ENCODE results near the gene HPCAL4.

HPCAL4 gene

GRCh38 chr1:39677645-39678044, 13.6 kb downstream of the HPCAL4 start:
- H3K27me3 ChIP-seq (ENCODE audit: control insufficient read depth in 1 of 2, insufficient read depth in 2 of 2, low read length in 2 of 2), result peaks cover 3 to 9% of the 10 kb centered on the region in 2 donors
- no peak overlapping the region for H3K27ac ChIP-seq (ENCODE audit: low read length)
- H3K9ac ChIP-seq (ENCODE audit: low read length in 2 of 2), result no peak overlapping the region
- no peaks in the 10 kb centered on the region for H3K4me1 ChIP-seq (ENCODE audit: control insufficient read depth, insufficient read depth, low read length)
- no peak overlapping the region for H3K4me3 ChIP-seq (ENCODE audit: low read length in 2 of 2)
- no peaks in the 10 kb centered on the region for H3K36me3 ChIP-seq (ENCODE audit: control insufficient read depth in 2 of 2, insufficient read depth in 2 of 2, low read length in 2 of 2)
- no peaks in the 10 kb centered on the region for H3K9me3 ChIP-seq (ENCODE audit: control insufficient read depth in 2 of 2, low read length in 2 of 2)

DNA sequence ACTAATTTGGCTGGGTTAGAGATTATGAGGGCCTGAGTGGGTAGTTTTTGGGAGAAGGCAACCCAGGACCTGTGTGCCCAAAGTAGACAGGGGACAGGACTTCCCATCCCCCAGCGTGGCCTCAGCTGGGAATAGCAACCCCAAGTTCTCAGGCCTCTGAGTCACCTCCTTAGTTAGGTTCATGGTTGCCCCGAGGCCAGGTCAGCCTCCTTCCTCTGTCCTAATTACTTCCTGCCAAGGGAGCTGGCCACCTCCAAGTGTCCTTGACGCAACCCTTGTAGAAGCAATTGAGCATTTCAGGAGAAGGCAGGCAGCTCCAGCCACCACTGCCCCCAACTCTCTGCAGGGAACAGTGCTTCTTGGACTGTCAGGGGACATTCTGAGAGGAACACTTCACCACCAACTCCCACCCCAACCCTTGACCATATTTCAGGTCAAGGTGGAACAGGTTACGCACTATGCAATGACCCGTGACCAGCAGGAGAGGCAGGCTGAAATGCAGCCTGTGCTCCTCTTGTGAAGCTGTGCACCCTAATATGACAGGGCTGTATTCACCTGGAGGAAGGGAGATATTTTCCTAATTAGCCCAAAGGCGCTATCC, 14.2 kb downstream of the HPCAL4 start:
- Histone ChIP-seq H3K4me1 (ENCODE audit: control insufficient read depth, insufficient read depth, low read length) (peaks cover 3% of the 10 kb centered on the region), H3K27ac (ENCODE audit: low read length) (no peak overlapping the region), H3K9ac (ENCODE audit: low read length in 2 of 2) (no peak overlapping the region), H3K36me3 (ENCODE audit: control insufficient read depth in 2 of 2, insufficient read depth in 2 of 2, low read length in 2 of 2) (no peaks in the 10 kb centered on the region), H3K27me3 (ENCODE audit: control insufficient read depth in 1 of 2, insufficient read depth in 2 of 2, low read length in 2 of 2) (peaks cover 6% of the 10 kb centered on the region in 2 donors), H3K9me3 (ENCODE audit: control insufficient read depth in 2 of 2, low read length in 2 of 2) (no peaks in the 10 kb centered on the region), H3K4me3 (ENCODE audit: low read length in 2 of 2) (no peak overlapping the region)

DNA sequence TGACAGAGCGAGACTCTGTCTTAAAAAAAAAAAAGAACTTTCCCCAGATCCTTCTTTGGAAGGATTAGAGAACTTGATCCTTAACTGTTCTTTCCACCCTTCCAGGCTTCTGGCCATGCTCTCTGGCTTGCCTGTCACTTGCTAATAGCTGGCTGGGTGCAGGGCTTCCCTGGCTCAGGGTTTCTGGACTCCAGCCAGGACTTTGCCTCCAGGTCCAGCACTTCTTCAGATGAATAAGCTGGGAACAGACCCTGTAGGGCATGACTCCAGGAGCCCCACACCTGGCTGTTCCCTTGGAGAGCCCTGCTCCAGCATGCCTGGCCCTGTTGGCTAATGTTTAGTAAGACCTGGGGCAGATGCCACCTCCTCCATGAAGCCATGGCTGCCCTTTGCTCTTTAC, 16.0 kb downstream of the HPCAL4 start:
- Histone ChIP-seq H3K4me3 (ENCODE audit: low read length in 2 of 2) (no peak overlapping the region), H3K36me3 (ENCODE audit: control insufficient read depth in 2 of 2, insufficient read depth in 2 of 2, low read length in 2 of 2) (no peaks in the 10 kb centered on the region), H3K9ac (ENCODE audit: low read length in 2 of 2) (no peak overlapping the region), H3K4me1 (ENCODE audit: control insufficient read depth, insufficient read depth, low read length) (peaks cover 16% of the 10 kb centered on the region), H3K27me3 (ENCODE audit: control insufficient read depth in 1 of 2, insufficient read depth in 2 of 2, low read length in 2 of 2) (peaks cover 3 to 11% of the 10 kb centered on the region in 2 donors), H3K27ac (ENCODE audit: low read length) (no peak overlapping the region), H3K9me3 (ENCODE audit: control insufficient read depth in 2 of 2, low read length in 2 of 2) (no peaks in the 10 kb centered on the region)

GRCh38 chr1:39673215-39673614, 18.0 kb downstream of the HPCAL4 start:
- H3K9me3 ChIP-seq (ENCODE audit: control insufficient read depth in 2 of 2, low read length in 2 of 2), result no peaks in the 10 kb centered on the region
- peaks cover 15 to 16% of the 10 kb centered on the region in 2 donors for H3K27me3 ChIP-seq (ENCODE audit: control insufficient read depth in 1 of 2, insufficient read depth in 2 of 2, low read length in 2 of 2)
- no peaks in the 10 kb centered on the region for H3K36me3 ChIP-seq (ENCODE audit: control insufficient read depth in 2 of 2, insufficient read depth in 2 of 2, low read length in 2 of 2)
- H3K27ac ChIP-seq (ENCODE audit: low read length), result no peak overlapping the region
- H3K9ac ChIP-seq (ENCODE audit: low read length in 2 of 2), result no peak overlapping the region
- peaks cover 16% of the 10 kb centered on the region for H3K4me1 ChIP-seq (ENCODE audit: control insufficient read depth, insufficient read depth, low read length)
- H3K4me3 ChIP-seq (ENCODE audit: low read length in 2 of 2), result no peak overlapping the region

DNA sequence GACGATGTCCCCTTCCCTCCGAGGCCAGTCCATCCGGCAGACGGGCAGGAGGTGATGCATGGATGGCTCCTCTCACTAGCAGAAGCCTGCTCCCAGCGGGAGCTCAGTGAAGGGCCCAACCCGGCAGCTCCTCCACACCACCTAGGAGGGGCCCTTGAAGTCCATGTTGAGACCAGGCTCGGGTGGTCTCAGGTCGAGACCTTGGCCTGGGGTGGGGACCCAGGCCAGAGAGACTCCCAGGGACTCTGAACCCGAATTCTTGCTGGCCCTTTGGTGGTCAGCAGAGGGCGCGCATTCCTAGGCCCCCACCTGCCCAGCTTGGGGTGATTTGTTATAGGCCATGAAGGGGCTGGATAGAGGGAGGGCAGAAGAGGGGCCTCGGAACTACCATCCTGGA, 18.7 kb downstream of the HPCAL4 start:
- Histone ChIP-seq H3K36me3 (ENCODE audit: control insufficient read depth in 2 of 2, insufficient read depth in 2 of 2, low read length in 2 of 2) (no peaks in the 10 kb centered on the region), H3K9ac (ENCODE audit: low read length in 2 of 2) (peak overlapping the region in 1 of 2 donors; percentile 28), H3K27me3 (ENCODE audit: control insufficient read depth in 1 of 2, insufficient read depth in 2 of 2, low read length in 2 of 2) (peaks cover 16 to 17% of the 10 kb centered on the region in 2 donors), H3K27ac (ENCODE audit: low read length) (no peak overlapping the region), H3K4me1 (ENCODE audit: control insufficient read depth, insufficient read depth, low read length) (peaks cover 16% of the 10 kb centered on the region), H3K4me3 (ENCODE audit: low read length in 2 of 2) (peak overlapping the region; percentile 64 to 71), H3K9me3 (ENCODE audit: control insufficient read depth in 2 of 2, low read length in 2 of 2) (no peaks in the 10 kb centered on the region)

GRCh38 chr1:39671793-39672550, 19.3 kb downstream of the HPCAL4 start, which contains the start of gene NT5C1A:
NT5C1A (minus strand) TSS chr1:39672107; CDS start chr1:39672038, 69 bp downstream.
- Histone ChIP-seq H3K27me3 (ENCODE audit: control insufficient read depth in 1 of 2, insufficient read depth in 2 of 2, low read length in 2 of 2) (peaks cover 16 to 17% of the 10 kb centered on the region in 2 donors), H3K4me3 (ENCODE audit: low read length in 2 of 2) (peak within 1 kb of the TSS; percentile 64 to 71), H3K9ac (ENCODE audit: low read length in 2 of 2) (peak within 1 kb of the TSS in 1 of 2 donors; percentile 28), H3K27ac (ENCODE audit: low read length) (no peak within 1 kb of the TSS), H3K9me3 (ENCODE audit: control insufficient read depth in 2 of 2, low read length in 2 of 2) (no peaks in the 10 kb centered on the region), H3K4me1 (ENCODE audit: control insufficient read depth, insufficient read depth, low read length) (peaks cover 16% of the 10 kb centered on the region), H3K36me3 (ENCODE audit: control insufficient read depth in 2 of 2, insufficient read depth in 2 of 2, low read length in 2 of 2) (no peaks in the 10 kb centered on the region)

GRCh38 chr1:39671433-39671792, 19.8 kb downstream of the HPCAL4 start:
- Histone ChIP-seq H3K36me3 (ENCODE audit: control insufficient read depth in 2 of 2, insufficient read depth in 2 of 2, low read length in 2 of 2) (no peaks in the 10 kb centered on the region), H3K27me3 (ENCODE audit: control insufficient read depth in 1 of 2, insufficient read depth in 2 of 2, low read length in 2 of 2) (peaks cover 16 to 17% of the 10 kb centered on the region in 2 donors), H3K9ac (ENCODE audit: low read length in 2 of 2) (peak overlapping the region in 1 of 2 donors; percentile 28), H3K4me1 (ENCODE audit: control insufficient read depth, insufficient read depth, low read length) (peaks cover 16% of the 10 kb centered on the region), H3K4me3 (ENCODE audit: low read length in 2 of 2) (peak overlapping the region; percentile 64 to 71), H3K27ac (ENCODE audit: low read length) (no peak overlapping the region), H3K9me3 (ENCODE audit: control insufficient read depth in 2 of 2, low read length in 2 of 2) (no peaks in the 10 kb centered on the region)

DNA sequence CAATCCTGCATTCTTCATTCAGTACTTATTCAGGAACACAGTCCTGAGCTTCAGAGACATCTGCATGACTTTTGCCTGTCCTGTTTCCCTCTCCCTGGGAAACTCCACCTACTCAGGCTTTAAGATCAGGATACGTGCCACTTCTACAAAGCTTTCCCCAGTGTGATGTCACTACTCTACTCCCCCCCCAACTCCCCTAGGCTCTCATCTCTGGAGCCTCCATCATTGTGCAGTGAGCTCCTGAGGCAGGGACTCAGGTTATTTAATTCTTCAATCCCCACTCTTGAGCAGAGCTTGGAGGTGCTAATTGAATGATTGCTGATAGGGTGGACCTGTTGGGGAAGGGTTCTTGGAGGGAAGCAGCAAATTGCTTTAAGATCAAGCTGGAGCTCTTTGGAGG, 20.5 kb downstream of the HPCAL4 start:
- H3K4me1 ChIP-seq (ENCODE audit: control insufficient read depth, insufficient read depth, low read length), result peaks cover 16% of the 10 kb centered on the region
- no peak overlapping the region for H3K4me3 ChIP-seq (ENCODE audit: low read length in 2 of 2)
- H3K9ac ChIP-seq (ENCODE audit: low read length in 2 of 2), result no peak overlapping the region
- no peaks in the 10 kb centered on the region for H3K9me3 ChIP-seq (ENCODE audit: control insufficient read depth in 2 of 2, low read length in 2 of 2)
- H3K27ac ChIP-seq (ENCODE audit: low read length), result no peak overlapping the region
- peaks cover 16 to 17% of the 10 kb centered on the region in 2 donors for H3K27me3 ChIP-seq (ENCODE audit: control insufficient read depth in 1 of 2, insufficient read depth in 2 of 2, low read length in 2 of 2)
- no peaks in the 10 kb centered on the region for H3K36me3 ChIP-seq (ENCODE audit: control insufficient read depth in 2 of 2, insufficient read depth in 2 of 2, low read length in 2 of 2)

- Histone ChIP-seq H3K9ac (ENCODE audit: low read length in 2 of 2) (no peak overlapping the region), H3K4me3 (ENCODE audit: low read length in 2 of 2) (no peak overlapping the region), H3K4me1 (ENCODE audit: control insufficient read depth, insufficient read depth, low read length) (peaks cover 16% of the 10 kb centered on the region), H3K27me3 (ENCODE audit: control insufficient read depth in 1 of 2, insufficient read depth in 2 of 2, low read length in 2 of 2) (peaks cover 16 to 17% of the 10 kb centered on the region in 2 donors), H3K36me3 (ENCODE audit: control insufficient read depth in 2 of 2, insufficient read depth in 2 of 2, low read length in 2 of 2) (no peaks in the 10 kb centered on the region), H3K9me3 (ENCODE audit: control insufficient read depth in 2 of 2, low read length in 2 of 2) (no peaks in the 10 kb centered on the region), H3K27ac (ENCODE audit: low read length) (no peak overlapping the region)
These were observed 22.3 kb downstream of the HPCAL4 start for GRCh38 chr1:39668894-39669293.

- Histone ChIP-seq H3K4me1 (ENCODE audit: control insufficient read depth, insufficient read depth, low read length) (peaks cover 16% of the 10 kb centered on the region), H3K27ac (ENCODE audit: low read length) (no peak overlapping the region), H3K36me3 (ENCODE audit: control insufficient read depth in 2 of 2, insufficient read depth in 2 of 2, low read length in 2 of 2) (no peaks in the 10 kb centered on the region), H3K9ac (ENCODE audit: low read length in 2 of 2) (no peak overlapping the region), H3K4me3 (ENCODE audit: low read length in 2 of 2) (no peak overlapping the region), H3K9me3 (ENCODE audit: control insufficient read depth in 2 of 2, low read length in 2 of 2) (no peaks in the 10 kb centered on the region), H3K27me3 (ENCODE audit: control insufficient read depth in 1 of 2, insufficient read depth in 2 of 2, low read length in 2 of 2) (peaks cover 16 to 17% of the 10 kb centered on the region in 2 donors)
These were observed 23.1 kb downstream of the HPCAL4 start for GRCh38 chr1:39668111-39668510.

DNA sequence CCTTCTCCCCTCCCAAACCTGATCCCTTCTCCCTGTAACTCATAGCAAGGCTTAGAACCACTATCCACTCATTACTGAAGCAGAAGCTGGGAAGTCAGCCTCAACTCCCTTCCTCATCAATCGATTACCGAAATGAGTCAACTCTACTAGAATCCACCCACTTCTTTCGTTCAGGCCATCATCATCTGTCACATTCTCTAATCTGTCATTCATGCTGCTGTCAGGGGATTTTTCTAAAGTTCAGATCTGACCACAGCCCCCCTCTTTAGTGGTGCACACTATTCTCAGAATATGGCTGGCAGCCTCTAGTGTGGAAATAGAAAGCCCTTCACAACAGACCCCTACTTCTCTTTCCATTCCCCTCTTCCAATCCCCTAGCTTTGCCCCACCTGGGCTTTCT, 24.5 kb downstream of the HPCAL4 start:
- no peak overlapping the region for H3K27ac ChIP-seq (ENCODE audit: low read length)
- H3K9ac ChIP-seq (ENCODE audit: low read length in 2 of 2), result no peak overlapping the region
- H3K4me3 ChIP-seq (ENCODE audit: low read length in 2 of 2), result no peak overlapping the region
- no peaks in the 10 kb centered on the region for H3K36me3 ChIP-seq (ENCODE audit: control insufficient read depth in 2 of 2, insufficient read depth in 2 of 2, low read length in 2 of 2)
- H3K27me3 ChIP-seq (ENCODE audit: control insufficient read depth in 1 of 2, insufficient read depth in 2 of 2, low read length in 2 of 2), result peaks cover 13 to 17% of the 10 kb centered on the region in 2 donors
- H3K9me3 ChIP-seq (ENCODE audit: control insufficient read depth in 2 of 2, low read length in 2 of 2), result no peaks in the 10 kb centered on the region
- H3K4me1 ChIP-seq (ENCODE audit: control insufficient read depth, insufficient read depth, low read length), result peaks cover 10% of the 10 kb centered on the region
